ENCODE results near the gene KANK2. TPM values are rescaled to one million over a fixed set of nuclear protein-coding genes. Genes with fewer than 3 reads are reported as not detected.

The KANK2 gene
- total RNA-seq, 4 donors from 2014 or later = 42.5 to 75.5 (median 65.1) TPM

DNA sequence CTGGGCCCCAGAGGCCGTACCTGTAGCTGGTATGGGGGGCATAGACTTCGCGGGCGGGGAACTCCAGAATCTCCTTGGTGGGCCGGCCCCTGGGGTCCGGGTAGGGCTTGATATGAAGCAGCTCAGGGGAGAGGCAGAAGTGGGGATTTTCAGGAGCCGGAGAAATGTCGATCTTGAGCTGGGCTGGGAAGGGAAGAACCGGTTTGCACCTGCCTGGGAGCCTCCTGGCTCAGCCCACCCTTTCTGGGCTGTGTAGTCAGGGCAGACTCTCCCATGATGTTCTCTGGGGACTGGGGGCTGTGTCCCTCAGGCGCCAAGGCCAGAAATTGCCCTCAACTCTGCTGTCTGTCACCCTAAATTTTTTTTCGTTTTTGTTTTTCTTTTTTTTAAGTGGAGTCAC, 44.7 kb upstream of the KANK2 start:
- WGBS = 81% methylated on average over 10 of the region's 11 CpGs
- no peak overlapping the region for H3K4me3 ChIP-seq

DNA sequence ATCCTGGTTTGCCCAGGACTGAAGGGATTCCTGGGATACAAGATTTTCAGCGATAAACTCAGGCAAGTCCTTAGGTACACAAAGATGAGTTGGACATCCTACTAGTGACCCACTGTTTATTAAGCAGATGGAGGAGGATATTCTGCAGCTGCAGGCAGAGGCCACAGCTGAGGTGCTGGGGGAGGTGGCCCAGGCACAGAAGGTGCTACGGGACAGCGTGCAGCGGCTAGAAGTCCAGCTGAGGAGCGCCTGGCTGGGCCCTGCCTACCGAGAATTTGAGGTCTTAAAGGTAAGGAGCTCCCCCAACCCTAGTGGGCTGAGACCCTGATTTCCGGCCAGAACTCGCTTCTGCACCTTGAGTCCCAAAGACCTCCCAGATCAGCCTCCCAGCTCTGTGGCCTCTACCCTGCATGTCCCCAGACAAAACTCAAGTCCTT, 42.7 kb upstream of the KANK2 start:
- Histone ChIP-seq H3K27ac (no peak overlapping the region), H3K4me1 (peaks cover 7% of the 10 kb centered on the region), H3K36me3 (peaks cover 77% of the 10 kb centered on the region), H3K4me3 (no peak overlapping the region), H3K27me3 (no peaks in the 10 kb centered on the region), H3K9me3 (no peaks in the 10 kb centered on the region)
- TF ChIP-seq POLR2A (IDR thresholded peaks at IDR 0.05) (no peak), POLR2AphosphoS5 (IDR thresholded peaks at IDR 0.05) (no peak), EP300 (IDR thresholded peaks at IDR 0.05) (no peak)
- TF ChIP-seq, protein P1, sequence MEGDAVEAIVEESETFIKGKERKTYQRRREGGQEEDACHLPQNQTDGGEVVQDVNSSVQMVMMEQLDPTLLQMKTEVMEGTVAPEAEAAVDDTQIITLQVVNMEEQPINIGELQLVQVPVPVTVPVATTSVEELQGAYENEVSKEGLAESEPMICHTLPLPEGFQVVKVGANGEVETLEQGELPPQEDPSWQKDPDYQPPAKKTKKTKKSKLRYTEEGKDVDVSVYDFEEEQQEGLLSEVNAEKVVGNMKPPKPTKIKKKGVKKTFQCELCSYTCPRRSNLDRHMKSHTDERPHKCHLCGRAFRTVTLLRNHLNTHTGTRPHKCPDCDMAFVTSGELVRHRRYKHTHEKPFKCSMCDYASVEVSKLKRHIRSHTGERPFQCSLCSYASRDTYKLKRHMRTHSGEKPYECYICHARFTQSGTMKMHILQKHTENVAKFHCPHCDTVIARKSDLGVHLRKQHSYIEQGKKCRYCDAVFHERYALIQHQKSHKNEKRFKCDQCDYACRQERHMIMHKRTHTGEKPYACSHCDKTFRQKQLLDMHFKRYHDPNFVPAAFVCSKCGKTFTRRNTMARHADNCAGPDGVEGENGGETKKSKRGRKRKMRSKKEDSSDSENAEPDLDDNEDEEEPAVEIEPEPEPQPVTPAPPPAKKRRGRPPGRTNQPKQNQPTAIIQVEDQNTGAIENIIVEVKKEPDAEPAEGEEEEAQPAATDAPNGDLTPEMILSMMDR (IDR thresholded peaks at IDR 0.05) = no peak
- WGBS = 100% methylated on average over 5 of the region's 8 CpGs
- DNase-seq (ENCODE audit: low spot score in 2 of 2) = no peak

More for the DNA sequence above, 44.7 kb upstream of the KANK2 start:
- Histone ChIP-seq H3K4me1 (peaks cover 7% of the 10 kb centered on the region), H3K9me3 (no peaks in the 10 kb centered on the region), H3K27me3 (no peaks in the 10 kb centered on the region), H3K36me3 (peaks cover 64% of the 10 kb centered on the region), H3K27ac (no peak overlapping the region)
- DNase-seq (ENCODE audit: low spot score in 2 of 2) = no peak
- TF ChIP-seq POLR2AphosphoS5 (IDR thresholded peaks at IDR 0.05) (no peak), POLR2A (IDR thresholded peaks at IDR 0.05) (no peak), EP300 (IDR thresholded peaks at IDR 0.05) (no peak)
- TF ChIP-seq, protein P1 (IDR thresholded peaks at IDR 0.05) = no peak

DNA sequence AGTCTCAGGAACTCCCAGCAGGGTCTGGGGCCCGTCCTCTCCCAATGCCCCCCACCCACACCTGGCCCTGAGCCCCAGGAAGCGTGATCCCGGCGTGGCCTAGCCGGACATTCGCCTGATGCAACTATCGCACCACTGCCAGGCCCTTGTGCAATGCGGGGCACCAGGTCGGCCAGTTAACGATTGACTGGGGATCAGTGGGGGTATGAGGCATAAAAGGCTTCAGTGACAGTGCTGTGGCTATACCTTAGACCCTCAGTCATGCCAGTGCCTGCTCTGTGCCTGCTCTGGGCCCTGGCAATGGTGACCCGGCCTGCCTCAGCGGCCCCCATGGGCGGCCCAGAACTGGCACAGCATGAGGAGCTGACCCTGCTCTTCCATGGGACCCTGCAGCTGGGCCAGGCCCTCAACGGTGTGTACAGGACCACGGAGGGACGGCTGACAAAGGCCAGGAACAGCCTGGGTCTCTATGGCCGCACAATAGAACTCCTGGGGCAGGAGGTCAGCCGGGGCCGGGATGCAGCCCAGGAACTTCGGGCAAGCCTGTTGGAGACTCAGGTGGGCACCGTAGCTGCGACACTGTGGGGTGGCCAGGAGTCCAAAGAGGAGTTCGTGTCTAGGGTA, 42.1 kb upstream of the KANK2 start, which contains the start of gene ANGPTL8:
TSS of gene ANGPTL8 (plus strand) at position 243 of the 624 bp plus-strand sequence. CDS start at position 262, 19 bp downstream.
- 95% methylated on average over 20 of the region's 23 CpGs for WGBS
- TF ChIP-seq EP300 (IDR thresholded peaks at IDR 0.05) = no peak
- TF ChIP-seq POLR2A (IDR thresholded peaks at IDR 0.05) = no peak
- TF ChIP-seq POLR2AphosphoS5 (IDR thresholded peaks at IDR 0.05) = no peak
- TF ChIP-seq, protein P1 (IDR thresholded peaks at IDR 0.05) = no peak
- H3K36me3 ChIP-seq = peaks cover 82% of the 10 kb centered on the region
- H3K27me3 ChIP-seq = no peaks in the 10 kb centered on the region
- no peaks in the 10 kb centered on the region for H3K9me3 ChIP-seq
- no peak for DNase-seq (ENCODE audit: low spot score in 2 of 2)
- no peak within 1 kb of the TSS for H3K27ac ChIP-seq
- H3K4me3 ChIP-seq = no peak within 1 kb of the TSS
- H3K4me1 ChIP-seq = peaks cover 7% of the 10 kb centered on the region

DNA sequence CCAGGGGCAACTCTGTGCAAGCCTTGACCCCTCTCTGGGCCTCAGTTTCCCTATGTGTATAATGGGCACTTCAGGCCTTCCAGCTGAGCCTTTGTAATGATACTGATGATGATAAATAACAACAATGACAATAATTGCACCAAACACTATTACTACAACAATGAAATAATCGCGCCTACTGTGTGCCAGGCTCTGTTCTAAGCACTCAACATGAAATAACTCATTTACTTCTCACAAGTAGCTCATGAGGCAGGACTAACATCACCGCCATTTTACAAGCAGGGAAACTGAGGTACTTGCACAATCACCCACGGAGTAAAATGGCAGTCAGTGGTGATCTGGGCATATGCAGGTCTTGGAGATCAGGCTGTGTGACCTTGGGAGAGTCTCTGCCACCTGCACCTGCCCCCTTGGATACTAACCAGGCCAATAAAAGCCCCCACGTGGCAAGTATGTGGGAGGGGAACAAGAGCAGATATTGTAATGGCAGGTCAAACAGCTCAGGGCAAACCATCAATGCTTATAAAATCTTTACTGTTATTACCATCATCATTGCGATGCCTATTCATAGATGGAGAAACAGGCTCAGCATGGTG, 41.5 kb upstream of the KANK2 start:
- Histone ChIP-seq H3K36me3 (peaks cover 82% of the 10 kb centered on the region), H3K4me3 (no peak overlapping the region), H3K4me1 (peaks cover 5% of the 10 kb centered on the region), H3K9me3 (no peaks in the 10 kb centered on the region), H3K27ac (no peak overlapping the region), H3K27me3 (no peaks in the 10 kb centered on the region)
- 93% methylated on average over 6 of the region's 6 CpGs for WGBS
- DNase-seq (ENCODE audit: low spot score in 2 of 2) = no peak
- TF ChIP-seq POLR2AphosphoS5 (IDR thresholded peaks at IDR 0.05) (no peak), POLR2A (IDR thresholded peaks at IDR 0.05) (no peak), EP300 (IDR thresholded peaks at IDR 0.05) (no peak)
- TF ChIP-seq, protein P1 (IDR thresholded peaks at IDR 0.05) = no peak

GRCh38 chr19:11238041-11238440, 40.7 kb upstream of the KANK2 start:
- WGBS = 90% methylated on average over 9 of the region's 11 CpGs
- TF ChIP-seq POLR2A (IDR thresholded peaks at IDR 0.05) (no peak), EP300 (IDR thresholded peaks at IDR 0.05) (no peak)
- peaks cover 88% of the 10 kb centered on the region for H3K36me3 ChIP-seq
- no peaks in the 10 kb centered on the region for H3K27me3 ChIP-seq
- H3K9me3 ChIP-seq = no peaks in the 10 kb centered on the region
- H3K4me3 ChIP-seq = no peak overlapping the region
- no peak for DNase-seq (ENCODE audit: low spot score in 2 of 2)
- no peaks in the 10 kb centered on the region for H3K4me1 ChIP-seq
- no peak overlapping the region for H3K27ac ChIP-seq

All from suprapubic skin (tissue), 4 donors.